ENCODE measurements around the gene P2RY12. TPM values are rescaled to one million over a fixed set of nuclear protein-coding genes. Genes with fewer than 3 reads are reported as not detected.

The P2RY12 gene
- polyA plus RNA-seq, 1 donor from 2014 or later, result not detected

DNA sequence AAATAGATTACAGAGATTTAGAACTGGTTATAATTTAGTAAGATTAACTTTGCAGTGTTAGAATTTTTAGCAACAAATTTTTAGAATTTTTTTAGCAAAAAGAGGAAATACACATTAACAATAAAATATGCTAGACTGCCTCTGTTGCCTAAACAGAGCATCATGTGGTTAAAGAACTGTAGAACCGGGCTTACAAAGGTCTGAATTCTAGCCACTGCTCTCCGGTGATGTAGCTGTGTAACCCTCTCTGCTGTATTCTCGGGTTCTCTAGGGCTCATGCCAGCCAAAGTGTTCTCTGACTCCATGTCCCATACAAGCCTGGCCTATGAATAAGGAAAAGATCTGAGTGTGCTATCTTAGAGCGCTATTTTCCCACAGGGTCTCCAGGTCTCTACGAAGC lies 2.9 kb upstream of the P2RY12 start:
- H3K9me3 ChIP-seq (ENCODE audit: low read length), result no peaks in the 10 kb centered on the region
- no peaks in the 10 kb centered on the region for H3K9me2 ChIP-seq (ENCODE audit: insufficient read depth, low read length)
- no peaks in the 10 kb centered on the region for H3K27me3 ChIP-seq (ENCODE audit: insufficient read depth, low read depth, low read length)
- TF ChIP-seq REST (IDR thresholded peaks at IDR 0.05; ENCODE audit: borderline replicate concordance), result no peak
- no peaks in the 10 kb centered on the region for H3K79me2 ChIP-seq (replicated peaks; ENCODE audit: insufficient read depth, low read length)
- H3K4me3 ChIP-seq (ENCODE audit: low read length), result no peak overlapping the region
- H3K36me3 ChIP-seq (ENCODE audit: insufficient read depth, low read length), result peaks cover 16% of the 10 kb centered on the region
- H3F3A ChIP-seq (ENCODE audit: insufficient read depth, low read length, poor library complexity, severe bottlenecking), result no peaks in the 10 kb centered on the region
- H3K27ac ChIP-seq (ENCODE audit: low read length), result no peak overlapping the region
- no peak overlapping the region for H2AFZ ChIP-seq (ENCODE audit: low read depth, low read length)
- no peak overlapping the region for H3K4me2 ChIP-seq (ENCODE audit: low read length)
- no peak overlapping the region for H3K9ac ChIP-seq (ENCODE audit: low read length)
- H4K20me1 ChIP-seq (ENCODE audit: insufficient read depth), result no peaks in the 10 kb centered on the region

- Histone ChIP-seq H4K20me1 (ENCODE audit: insufficient read depth) (no peaks in the 10 kb centered on the region), H3K27me3 (ENCODE audit: insufficient read depth, low read depth, low read length) (no peaks in the 10 kb centered on the region), H3K9me3 (ENCODE audit: low read length) (no peaks in the 10 kb centered on the region), H3K9ac (ENCODE audit: low read length) (no peak overlapping the region), H3K9me2 (ENCODE audit: insufficient read depth, low read length) (no peaks in the 10 kb centered on the region), H3K4me2 (ENCODE audit: low read length) (no peak overlapping the region), H3K36me3 (ENCODE audit: insufficient read depth, low read length) (peaks cover 16% of the 10 kb centered on the region), H3K4me3 (ENCODE audit: low read length) (no peak overlapping the region), H3K27ac (ENCODE audit: low read length) (no peak overlapping the region), H3F3A (ENCODE audit: insufficient read depth, low read length, poor library complexity, severe bottlenecking) (no peaks in the 10 kb centered on the region), H2AFZ (ENCODE audit: low read depth, low read length) (no peak overlapping the region), H3K79me2 (replicated peaks; ENCODE audit: insufficient read depth, low read length) (no peaks in the 10 kb centered on the region)
- no peak for TF ChIP-seq POLR2AphosphoS5 (IDR thresholded peaks at IDR 0.05)
- no peak for TF ChIP-seq RAD21 (conservative IDR thresholded peaks at IDR 0.05)
- no peak for TF ChIP-seq SMC3 (conservative IDR thresholded peaks at IDR 0.05; ENCODE audit: poor library complexity)
- TF ChIP-seq CTCF (IDR thresholded peaks at IDR 0.05; ENCODE audit: poor library complexity, severe bottlenecking), result no peak
- no peak for TF ChIP-seq MXI1 (conservative IDR thresholded peaks at IDR 0.05; ENCODE audit: poor library complexity, severe bottlenecking)
- no peak for TF ChIP-seq TAF1 (IDR thresholded peaks at IDR 0.05; ENCODE audit: low read depth)
- TF ChIP-seq EP300 (conservative IDR thresholded peaks at IDR 0.05; ENCODE audit: poor library complexity, severe bottlenecking), result no peak
- TF ChIP-seq EZH2 (IDR thresholded peaks at IDR 0.05; ENCODE audit: borderline replicate concordance, insufficient read depth, low read length, poor library complexity, severe bottlenecking), result no peak
- TF ChIP-seq REST (IDR thresholded peaks at IDR 0.05; ENCODE audit: borderline replicate concordance), result no peak
Observed at GRCh38 chr3:151386056-151386455, 1.5 kb upstream of the P2RY12 start.
